GM12865 (cell line): Measurements from ENCODE around the gene RREB1.

Source experiments
- DNase-seq: peaks from one replicate; pipeline ENCODE4 v3.0.0; 2010; ENCODE audit warnings: low read depth
- H3K4me3 ChIP-seq: 2 replicates; pipeline ENCODE4 v1.5.1; 2011; ENCODE audit warnings: mild to moderate bottlenecking, low read depth, low read length, control low read depth
- CTCF ChIP-seq: IDR thresholded peaks from 2 replicates; pipeline ENCODE4 v1.5.1; 2011; ENCODE audit warnings: low read length, control low read depth, low read depth, inconsistent platforms; ENCODE audit not compliant: insufficient read depth; ENCODE audit errors: missing control alignments

RREB1 gene

DNA sequence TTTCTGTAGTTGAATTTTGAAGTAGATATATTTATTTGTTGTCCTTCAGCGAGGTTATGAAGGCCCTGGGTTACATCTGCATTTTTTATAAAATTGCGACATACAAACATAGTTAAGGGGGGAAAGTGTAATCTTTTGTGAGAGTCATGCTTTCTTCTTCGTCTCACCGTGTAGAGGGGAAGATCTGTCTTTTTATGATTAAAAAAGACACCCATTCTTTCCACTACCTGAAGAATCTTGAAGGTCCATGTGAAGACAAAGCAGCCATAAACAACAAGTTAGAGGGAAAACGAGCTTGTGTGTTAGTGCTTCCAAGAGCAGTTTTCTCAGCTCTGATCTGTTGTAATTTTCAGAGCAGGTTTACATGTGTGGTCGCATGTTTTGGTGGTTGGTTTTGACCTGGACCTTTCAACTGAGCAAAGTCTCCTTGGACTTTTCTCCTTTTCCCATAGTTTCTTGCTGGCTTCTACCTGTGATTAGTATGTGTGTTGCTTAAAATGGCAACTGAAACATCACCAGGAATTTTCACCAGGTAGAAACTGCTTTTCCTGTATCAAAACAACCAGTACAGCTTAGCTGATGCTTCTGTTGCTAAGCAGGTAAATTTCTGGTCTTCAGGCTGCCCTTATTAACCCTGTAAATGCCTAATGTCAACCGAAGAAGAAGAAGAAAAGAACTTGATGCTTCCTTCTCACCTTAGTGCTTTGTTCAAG, 37.3 kb downstream of the RREB1 start:
- no peak overlapping the region for H3K4me3 ChIP-seq

GRCh38 chr6:7145585-7145884, 37.8 kb downstream of the RREB1 start:
- no peak for TF ChIP-seq CTCF
- H3K4me3 ChIP-seq, result no peak overlapping the region; the same call in 1 of the 2 replicates
- DNase-seq, result no peak

More for the DNA sequence above, 37.3 kb downstream of the RREB1 start:
- no peak for TF ChIP-seq CTCF
- DNase-seq, result no peak

- H3K4me3 ChIP-seq, result peak overlapping the region; percentile 45
- peak; percentile 74 for DNase-seq
- TF ChIP-seq CTCF, result no peak
Observed at GRCh38 chr6:7145885-7146828, 38.4 kb downstream of the RREB1 start.

- no peak for DNase-seq
- no peak for TF ChIP-seq CTCF
- H3K4me3 ChIP-seq, result peak overlapping the region; percentile 45
Observed at GRCh38 chr6:7147051-7147671, 39.4 kb downstream of the RREB1 start.

- DNase-seq, result no peak
- no peak for TF ChIP-seq CTCF
- no peak overlapping the region for H3K4me3 ChIP-seq
Observed at GRCh38 chr6:7148100-7148822, 40.5 kb downstream of the RREB1 start.

DNA sequence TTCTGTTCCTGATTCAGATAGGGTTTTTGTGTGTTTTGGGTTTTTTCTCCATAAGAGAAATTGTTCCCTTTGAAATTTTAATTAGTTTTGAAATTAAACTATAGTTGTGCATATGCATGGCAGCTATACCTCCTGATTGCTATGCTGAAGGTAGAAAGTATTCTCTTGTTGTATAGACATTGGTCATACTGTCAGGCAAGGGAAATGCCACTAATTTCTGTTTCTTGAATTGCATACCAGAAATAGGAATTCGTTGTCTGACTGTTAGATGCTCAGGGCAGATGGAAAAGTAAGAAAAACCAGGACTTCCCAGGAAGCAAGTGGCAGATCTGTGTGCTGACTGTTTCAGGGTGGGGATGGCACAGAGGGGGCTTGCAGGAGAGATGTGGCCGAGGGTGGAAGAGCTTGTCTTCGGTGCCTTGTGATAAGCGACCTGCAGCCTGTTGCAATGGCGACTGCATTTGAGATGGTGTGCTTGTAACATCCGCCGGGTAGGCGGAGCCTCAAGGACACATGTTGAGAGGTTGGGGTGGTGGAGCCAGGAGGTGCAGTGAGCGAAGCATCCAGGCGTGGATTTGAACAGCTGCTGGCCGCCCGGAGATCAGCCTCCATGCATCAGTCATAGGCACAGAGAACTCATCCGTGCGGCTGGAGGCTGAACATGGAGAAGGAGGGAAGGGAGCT, 42.8 kb downstream of the RREB1 start:
- TF ChIP-seq CTCF, result no peak
- no peak overlapping the region for H3K4me3 ChIP-seq
- no peak for DNase-seq
